H9 (cell line): ENCODE results near the gene TLE4. TPM values are rescaled to one million over a fixed set of nuclear protein-coding genes. Genes with fewer than 3 reads are reported as not detected.

Source experiments
- DNase-seq: peaks from one replicate; pipeline ENCODE4 v3.0.0-alpha.2; 2017
- H2AFZ ChIP-seq: one replicate; pipeline ENCODE4 v1.6.1; 2013; ENCODE audit warnings: mild to moderate bottlenecking, low read length, control low read depth, moderate library complexity
- H2AK5ac ChIP-seq: 2 replicates; pipeline ENCODE4 v1.6.1; 2013; ENCODE audit warnings: low read length, control low read depth, mixed read lengths; ENCODE audit not compliant: insufficient read length
- H2BK120ac ChIP-seq: one replicate; pipeline ENCODE4 v1.6.1; 2013; ENCODE audit warnings: low read depth, mild to moderate bottlenecking, low read length, control low read depth, inconsistent platforms; ENCODE audit not compliant: poor library complexity, severe bottlenecking
- H2BK12ac ChIP-seq: 2 replicates; pipeline ENCODE4 v1.6.1; 2013; ENCODE audit warnings: low read length, control low read depth, mixed read lengths, low read depth; ENCODE audit not compliant: insufficient read length
- H2BK15ac ChIP-seq: 2 replicates; pipeline ENCODE4 v1.6.1; 2013; ENCODE audit warnings: low read depth, low read length, control low read depth
- H2BK20ac ChIP-seq: one replicate; pipeline ENCODE4 v1.6.1; 2013; ENCODE audit warnings: low read depth, mild to moderate bottlenecking, low read length, control low read depth, inconsistent platforms; ENCODE audit not compliant: poor library complexity, severe bottlenecking
- H2BK5ac ChIP-seq: 2 replicates; pipeline ENCODE4 v1.6.1; 2013; ENCODE audit warnings: low read length, control low read depth, mixed read lengths; ENCODE audit not compliant: insufficient read length
- H3K14ac ChIP-seq: 2 replicates; pipeline ENCODE4 v1.6.1; 2013; ENCODE audit warnings: low read length, control low read depth; ENCODE audit not compliant: insufficient read depth
- H3K18ac ChIP-seq: 2 replicates; pipeline ENCODE4 v1.6.1; 2013; ENCODE audit warnings: low read depth, mild to moderate bottlenecking, mixed read lengths, low read length, control low read depth; ENCODE audit not compliant: insufficient read length
- H3K23ac ChIP-seq: 2 replicates; pipeline ENCODE4 v1.6.1; 2013; ENCODE audit warnings: low read length, control low read depth, mixed read lengths, low read depth; ENCODE audit not compliant: insufficient read length
- H3K23me2 ChIP-seq: 2 replicates; pipeline ENCODE4 v1.6.1; 2013; ENCODE audit warnings: low read depth, mild to moderate bottlenecking, mixed read lengths, low read length, control low read depth; ENCODE audit not compliant: insufficient read length, poor library complexity, severe bottlenecking
- H3K27ac ChIP-seq: 2 replicates; pipeline ENCODE4 v1.5.1; 2013; ENCODE audit warnings: low read length, control low read depth, mixed read lengths, low read depth; ENCODE audit not compliant: insufficient read length
- H3K27me3 ChIP-seq: 2 replicates; pipeline ENCODE4 v1.6.1; 2013; ENCODE audit warnings: low read length, control low read depth, inconsistent platforms; ENCODE audit not compliant: insufficient read depth
- H3K4ac ChIP-seq: 2 replicates; pipeline ENCODE4 v1.6.1; 2013; ENCODE audit warnings: low read depth, mild to moderate bottlenecking, control low read depth, inconsistent platforms, low read length, moderate library complexity
- H3K4me1 ChIP-seq: 2 replicates; pipeline ENCODE4 v1.6.1; 2013; ENCODE audit warnings: low read length, control low read depth, inconsistent platforms; ENCODE audit not compliant: insufficient read depth
- H3K4me2 ChIP-seq: 2 replicates; pipeline ENCODE4 v1.6.1; 2013; ENCODE audit warnings: low read length, control low read depth, mixed read lengths; ENCODE audit not compliant: insufficient read length, insufficient read depth
- H3K56ac ChIP-seq: 2 replicates; pipeline ENCODE4 v1.6.1; 2013; ENCODE audit warnings: low read depth, mild to moderate bottlenecking, mixed read lengths, low read length, control low read depth; ENCODE audit not compliant: insufficient read length
- H3K79me1 ChIP-seq: 2 replicates; pipeline ENCODE4 v1.6.1; 2013; ENCODE audit warnings: low read depth, mild to moderate bottlenecking, moderate library complexity, low read length, control low read depth, inconsistent platforms; ENCODE audit not compliant: insufficient read depth, poor library complexity, severe bottlenecking
- H3K79me2 ChIP-seq: 2 replicates; pipeline ENCODE4 v1.6.1; 2013; ENCODE audit warnings: low read length, control low read depth, inconsistent platforms; ENCODE audit not compliant: insufficient read depth
- H3K9ac ChIP-seq: 2 replicates; pipeline ENCODE4 v1.6.1; 2013; ENCODE audit warnings: low read length, control low read depth, mixed read lengths; ENCODE audit not compliant: insufficient read length; ENCODE audit errors: extremely low read depth
- H3K9me3 ChIP-seq: one replicate; pipeline ENCODE4 v1.6.1; 2013; ENCODE audit warnings: low read depth, low read length, inconsistent platforms; ENCODE audit not compliant: control insufficient read depth
- H3T11ph ChIP-seq: one replicate; pipeline ENCODE4 v1.6.1; 2013; ENCODE audit warnings: mild to moderate bottlenecking, low read length, control low read depth, inconsistent platforms
- H4K20me1 ChIP-seq: one replicate; pipeline ENCODE4 v1.6.1; 2013; ENCODE audit not compliant: control insufficient read depth, insufficient read length, insufficient read depth
- H4K5ac ChIP-seq: 2 replicates; pipeline ENCODE4 v1.6.1; 2013; ENCODE audit warnings: low read depth, mild to moderate bottlenecking, mixed read lengths, low read length, control low read depth; ENCODE audit not compliant: insufficient read length
- H4K8ac ChIP-seq: replicated peaks from 2 replicates; pipeline ENCODE4 v1.6.1; 2013; ENCODE audit warnings: low read length, control low read depth, mixed read lengths, low read depth; ENCODE audit not compliant: insufficient read length
- H4K91ac ChIP-seq: 2 replicates; pipeline ENCODE4 v1.6.1; 2013; ENCODE audit warnings: low read depth, mild to moderate bottlenecking, moderate library complexity, mixed read lengths, low read length, control low read depth; ENCODE audit not compliant: insufficient read length
- H3K27ac Mint-ChIP-seq, 3 experiments: 2 replicates in 2 of 3; 3 replicates in 1 of 3; pipeline ENCODE4 v1.8.0; 2020 to 2021; ENCODE audit warnings: mixed read lengths in 3 of 3, mild to moderate bottlenecking in 1 of 3, moderate library complexity in 1 of 3
- H3K27me3 Mint-ChIP-seq: 2 replicates; pipeline ENCODE4 v1.8.0; 2021; ENCODE audit warnings: low read depth, mild to moderate bottlenecking, moderate library complexity, mixed read lengths
- H3K36me3 Mint-ChIP-seq, 3 experiments: 2 replicates in 2 of 3; 3 replicates in 1 of 3; pipeline ENCODE4 v1.8.0; 2020 to 2021; ENCODE audit warnings: low read depth in 3 of 3, mixed read lengths in 3 of 3; ENCODE audit not compliant: insufficient read depth in 1 of 3
- H3K4me1 Mint-ChIP-seq, 2 experiments: 2 replicates each; pipeline ENCODE4 v1.8.0; 2020; ENCODE audit warnings: mixed read lengths in 2 of 2
- H3K4me3 Mint-ChIP-seq, 2 experiments: 2 replicates in 1 of 2; 3 replicates in 1 of 2; pipeline ENCODE4 v1.8.0; 2020 to 2021; ENCODE audit warnings: mild to moderate bottlenecking in 2 of 2, mixed read lengths in 2 of 2, moderate library complexity in 1 of 2
- H3K9me3 Mint-ChIP-seq, 2 experiments: 2 replicates in 1 of 2; 3 replicates in 1 of 2; pipeline ENCODE4 v1.8.0; 2020; ENCODE audit warnings: mild to moderate bottlenecking in 2 of 2, mixed read lengths in 2 of 2, moderate library complexity in 1 of 2
- CTCF ChIP-seq: fragments of 200-600 bp; sonication (generic); conservative IDR thresholded peaks from 3 replicates; pipeline ENCODE4 v1.8.0; 2021; ENCODE audit warnings: antibody characterized with exemption, mild to moderate bottlenecking
- whole genome bisulfite sequencing: extraction: QIAGEN DNeasy Blood & Tissue Kit; methylation state at CpG from one replicate; pipeline ENCODE4 v1.1.7; 2013; ENCODE audit warnings: missing lambda C conversion rate, low lambda C conversion rate, mixed read lengths; ENCODE audit not compliant: insufficient read length; ENCODE audit errors: extremely low coverage; 5-methylcytosine and 5-hydroxymethylcytosine counted together
- total RNA-seq: library from RNA; stranded (reverse); gene quantifications from 2 replicates; pipeline ENCODE4 v1.2.1, GENCODE V29; 2021

The TLE4 gene
- total RNA-seq, 1 experiment from 2014 or later: 35.1 TPM

- Histone ChIP-seq H3K23me2 (no peaks in the 10 kb centered on the region), H4K5ac (no peak overlapping the region), H3K9me3 (no peaks in the 10 kb centered on the region), H3K4me1 (no peaks in the 10 kb centered on the region), H3K4ac (no peak overlapping the region), H3K18ac (no peak overlapping the region), H3K79me2 (peaks cover 2% of the 10 kb centered on the region; the same call in 1 of the 2 replicates), H2BK120ac (no peak overlapping the region), H4K91ac (no peak overlapping the region), H4K8ac (no peak overlapping the region), H2BK15ac (no peak overlapping the region), H3K14ac (no peak overlapping the region), H3K23ac (no peak overlapping the region), H3K56ac (no peak overlapping the region), H3T11ph (no peak overlapping the region), H2AK5ac (no peak overlapping the region), H3K9ac (no peak overlapping the region), H3K4me2 (no peak overlapping the region), H2BK20ac (no peak overlapping the region), H3K27ac (no peak overlapping the region), H4K20me1 (no peaks in the 10 kb centered on the region), H2AFZ (no peak overlapping the region), H2BK5ac (no peak overlapping the region), H3K79me1 (peaks cover 3% of the 10 kb centered on the region), H2BK12ac (no peak overlapping the region), H3K27me3 (no peaks in the 10 kb centered on the region)
- Mint-ChIP-seq H3K4me1 (no peaks in the 10 kb centered on the region; a peak in 1 of 4 replicates), H3K4me3 (no peak overlapping the region), H3K27me3 (no peaks in the 10 kb centered on the region), H3K36me3 (peaks cover 7 to 18% (median 13%) of the 10 kb centered on the region in 3 experiments; a peak in 6 of 7 replicates), H3K27ac (no peak overlapping the region), H3K9me3 (no peaks in the 10 kb centered on the region)
- WGBS: no CpG with 5 or more reads among the region's 2 CpGs
- no peak for TF ChIP-seq CTCF
- DNase-seq: no peak
Measured at GRCh38 chr9:79591458-79591857, 19.7 kb downstream of the TLE4 start.
